Right atrium auricular region (tissue), 2 donors: ENCODE results near the gene RBM38. TPM values are rescaled to one million over a fixed set of nuclear protein-coding genes. Genes with fewer than 3 reads are reported as not detected.

Experiments used
- DNase-seq: peaks from one replicate; pipeline ENCODE4 v3.0.0-alpha.2; 2019; ENCODE audit warnings: low spot score
- H3K27ac ChIP-seq, 2 donors: fragments of 200-600 bp; sonication (generic); 1 replicate in 1 of 2; 2 replicates in 1 of 2; pipeline ENCODE4 v1.5.1; 2016 to 2019
- H3K27me3 ChIP-seq, 2 donors: fragments of 200-600 bp; sonication (generic); one replicate each; pipeline versions ENCODE4 v1.5.1 to v1.6.0; 2017 to 2019
- H3K36me3 ChIP-seq: fragments of 200-600 bp; sonication (generic); one replicate; pipeline ENCODE4 v1.5.1; 2016
- H3K4me1 ChIP-seq, 2 donors: fragments of 200-600 bp; sonication (generic); one replicate each; pipeline versions ENCODE4 v1.5.1 to v1.6.0; 2017 to 2019
- H3K4me3 ChIP-seq, 2 donors: fragments of 200-600 bp; sonication (generic); 1 replicate in 1 of 2; 2 replicates in 1 of 2; pipeline ENCODE4 v1.5.1; 2017 to 2019; ENCODE audit warnings: mild to moderate bottlenecking in 1 of 2, moderate library complexity in 1 of 2
- H3K9me3 ChIP-seq, 2 donors: fragments of 200-600 bp; sonication (generic); one replicate each; pipeline ENCODE4 v1.5.1; 2019
- total RNA-seq, 2 donors: library from RNA; depleted of rRNA; stranded (reverse); fragments of >200 nt; gene quantifications; one replicate each; pipeline ENCODE4 v1.1.0, GENCODE V29; 2016
- TF ChIP-seq, protein P1 (sequence below), 2 donors: fragments of 200-600 bp; sonication (generic); IDR thresholded peaks; one replicate each; pipeline ENCODE4 v1.5.1; 2019; ENCODE audit warnings: antibody characterized with exemption in 2 of 2

RBM38 gene
- total RNA-seq, 2 donors from 2014 or later, result 127 to 151 TPM

- Histone ChIP-seq H3K4me1 (peaks cover 0 to 78% of the 10 kb centered on the region in 2 donors), H3K9me3 (no peaks in the 10 kb centered on the region), H3K4me3 (no peak overlapping the region), H3K27me3 (no peaks in the 10 kb centered on the region), H3K27ac (peak overlapping the region; percentile 91 to 92), H3K36me3 (no peaks in the 10 kb centered on the region)
- DNase-seq, result no peak
- TF ChIP-seq, protein P1, sequence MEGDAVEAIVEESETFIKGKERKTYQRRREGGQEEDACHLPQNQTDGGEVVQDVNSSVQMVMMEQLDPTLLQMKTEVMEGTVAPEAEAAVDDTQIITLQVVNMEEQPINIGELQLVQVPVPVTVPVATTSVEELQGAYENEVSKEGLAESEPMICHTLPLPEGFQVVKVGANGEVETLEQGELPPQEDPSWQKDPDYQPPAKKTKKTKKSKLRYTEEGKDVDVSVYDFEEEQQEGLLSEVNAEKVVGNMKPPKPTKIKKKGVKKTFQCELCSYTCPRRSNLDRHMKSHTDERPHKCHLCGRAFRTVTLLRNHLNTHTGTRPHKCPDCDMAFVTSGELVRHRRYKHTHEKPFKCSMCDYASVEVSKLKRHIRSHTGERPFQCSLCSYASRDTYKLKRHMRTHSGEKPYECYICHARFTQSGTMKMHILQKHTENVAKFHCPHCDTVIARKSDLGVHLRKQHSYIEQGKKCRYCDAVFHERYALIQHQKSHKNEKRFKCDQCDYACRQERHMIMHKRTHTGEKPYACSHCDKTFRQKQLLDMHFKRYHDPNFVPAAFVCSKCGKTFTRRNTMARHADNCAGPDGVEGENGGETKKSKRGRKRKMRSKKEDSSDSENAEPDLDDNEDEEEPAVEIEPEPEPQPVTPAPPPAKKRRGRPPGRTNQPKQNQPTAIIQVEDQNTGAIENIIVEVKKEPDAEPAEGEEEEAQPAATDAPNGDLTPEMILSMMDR (IDR thresholded peaks at IDR 0.05), result no peak
Measured at GRCh38 chr20:57439432-57439831, 48.2 kb downstream of the RBM38 start.

DNA sequence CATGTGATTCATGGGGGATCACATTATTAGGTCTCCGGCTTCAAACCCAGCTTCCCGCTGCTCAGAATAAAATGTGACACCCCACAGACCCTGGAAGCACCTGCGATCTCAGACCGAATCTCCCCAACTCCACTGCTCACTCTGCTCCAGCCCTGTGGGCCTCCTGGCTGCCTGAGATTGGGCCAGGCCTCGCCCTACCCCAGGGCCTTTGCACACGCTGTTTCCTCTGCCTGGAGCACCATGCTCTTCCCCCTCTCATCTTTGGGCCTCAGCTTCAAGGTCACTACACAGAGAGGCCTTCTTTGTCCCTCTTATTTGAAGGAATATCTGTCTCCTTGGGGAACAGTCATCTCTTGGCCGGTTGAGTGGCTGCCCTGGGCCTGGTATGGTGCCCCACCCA, 48.8 kb downstream of the RBM38 start:
- no peak for DNase-seq
- Histone ChIP-seq H3K4me3 (no peak overlapping the region), H3K4me1 (peaks cover 0 to 78% of the 10 kb centered on the region in 2 donors), H3K36me3 (no peaks in the 10 kb centered on the region), H3K27ac (peak overlapping the region; percentile 91 to 92), H3K9me3 (no peaks in the 10 kb centered on the region), H3K27me3 (no peaks in the 10 kb centered on the region)
- TF ChIP-seq, protein P1 (IDR thresholded peaks at IDR 0.05), result no peak

- peaks cover 0 to 70% of the 10 kb centered on the region in 2 donors for H3K4me1 ChIP-seq
- H3K27me3 ChIP-seq, result no peaks in the 10 kb centered on the region
- DNase-seq, result peak; percentile 88
- TF ChIP-seq, protein P1 (IDR thresholded peaks at IDR 0.05), result no peak
- H3K36me3 ChIP-seq, result no peaks in the 10 kb centered on the region
- no peak overlapping the region for H3K4me3 ChIP-seq
- peaks cover 0 to 2% of the 10 kb centered on the region in 2 donors for H3K9me3 ChIP-seq
- peak overlapping the region; percentile 91 to 92 for H3K27ac ChIP-seq
Measured at GRCh38 chr20:57440678-57441509, 49.7 kb downstream of the RBM38 start.

- Histone ChIP-seq H3K27me3 (no peaks in the 10 kb centered on the region), H3K36me3 (no peaks in the 10 kb centered on the region), H3K27ac (peak overlapping the region; percentile 91 to 92), H3K4me1 (peaks cover 0 to 63% of the 10 kb centered on the region in 2 donors), H3K9me3 (peaks cover 0 to 7% of the 10 kb centered on the region in 2 donors), H3K4me3 (no peak overlapping the region)
- DNase-seq, result no peak
- TF ChIP-seq, protein P1 (IDR thresholded peaks at IDR 0.05), result no peak
Measured at GRCh38 chr20:57441510-57442154, 50.4 kb downstream of the RBM38 start.

GRCh38 chr20:57442158-57442887, 51.1 kb downstream of the RBM38 start:
- DNase-seq, result no peak
- Histone ChIP-seq H3K27ac (peak overlapping the region; percentile 91 to 92), H3K4me1 (peaks cover 0 to 57% of the 10 kb centered on the region in 2 donors), H3K27me3 (no peaks in the 10 kb centered on the region), H3K36me3 (no peaks in the 10 kb centered on the region), H3K9me3 (peaks cover 0 to 9% of the 10 kb centered on the region in 2 donors), H3K4me3 (no peak overlapping the region)
- TF ChIP-seq, protein P1 (IDR thresholded peaks at IDR 0.05), result no peak
